Activated CD8-positive, alpha-beta memory T cell treated with anti-CD3 and anti-CD28 coated beads, Interleukin-2, amount 10 ng/mL, durations not matched to agents 7 days and 5 days (primary cell): Measurements from ENCODE around the gene FAXC. TPM values are rescaled to one million over a fixed set of nuclear protein-coding genes. Genes with fewer than 3 reads are reported as not detected.

Experiments
- ATAC-seq: fragments of 150-1000 bp; cut with Tn5 transposase; one replicate; pipeline ENCODE4 v1.10.0; 2021; ENCODE audit warnings: moderate library complexity
- CTCF ChIA-PET: fragments of 350-600 bp; sonication (Branson Sonifier 250); formaldehyde crosslinking; loops from one replicate; lab custom pipeline; 2021; ENCODE audit warnings: antibody characterized with exemption; lab: Charles Lee
- DNase-seq: peaks from one replicate; pipeline ENCODE4 v3.0.0-alpha.2; 2020
- H3K27ac Mint-ChIP-seq: one replicate; pipeline ENCODE4 v1.8.0; 2021; ENCODE audit warnings: mild to moderate bottlenecking, mixed read lengths
- H3K27me3 Mint-ChIP-seq: one replicate; pipeline ENCODE4 v1.8.0; 2021; ENCODE audit warnings: mixed read lengths
- H3K36me3 Mint-ChIP-seq: one replicate; pipeline ENCODE4 v1.8.0; 2021; ENCODE audit warnings: mild to moderate bottlenecking, mixed read lengths
- H3K4me1 Mint-ChIP-seq: one replicate; pipeline ENCODE4 v1.8.0; 2021; ENCODE audit warnings: mixed read lengths
- H3K4me3 Mint-ChIP-seq: one replicate; pipeline ENCODE4 v1.8.0; 2021; ENCODE audit warnings: mild to moderate bottlenecking, moderate library complexity, mixed read lengths
- H3K9me3 Mint-ChIP-seq: one replicate; pipeline ENCODE4 v1.8.0; 2022; ENCODE audit warnings: low read depth, mixed read lengths
- total RNA-seq, 2 experiments: library from RNA; stranded (reverse); gene quantifications; one replicate each; pipeline ENCODE4 v1.2.3, GENCODE V29; 2021

FAXC gene
- total RNA-seq, 2 experiments from 2014 or later: 0.30 TPM; not detected in 1

DNA sequence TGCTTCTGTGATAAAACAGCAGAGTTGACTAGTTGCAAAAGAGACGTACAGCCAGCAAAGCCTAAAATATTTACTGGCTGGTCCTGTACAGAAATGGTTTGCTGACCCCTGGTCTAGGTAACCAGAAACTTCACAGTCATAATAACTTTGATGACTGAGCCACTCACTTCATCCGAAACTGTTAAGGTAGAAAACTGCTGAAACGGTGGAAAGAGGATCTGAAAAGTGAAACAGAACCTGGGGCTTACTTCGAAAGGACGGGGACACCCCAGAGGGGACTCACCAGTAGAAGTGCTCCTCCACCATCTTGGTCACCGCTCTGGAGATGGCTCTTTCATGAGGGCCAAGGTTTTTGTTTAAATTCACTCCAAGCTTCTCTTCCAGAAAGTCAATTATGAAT lies 16.4 kb downstream of the FAXC start:
- Mint-ChIP-seq H3K9me3 (no peaks in the 10 kb centered on the region), H3K27ac (no peak overlapping the region), H3K4me3 (no peak overlapping the region), H3K27me3 (peaks cover 23% of the 10 kb centered on the region), H3K4me1 (peaks cover 4% of the 10 kb centered on the region), H3K36me3 (no peaks in the 10 kb centered on the region)
- ATAC-seq: no peak
- DNase-seq: no peak
- CTCF ChIA-PET: interaction anchor here (1.9 kb wide), 1 partner anchor 12 kb away, joined by 5 read pairs; no protein-coding TSS in a partner anchor

DNA sequence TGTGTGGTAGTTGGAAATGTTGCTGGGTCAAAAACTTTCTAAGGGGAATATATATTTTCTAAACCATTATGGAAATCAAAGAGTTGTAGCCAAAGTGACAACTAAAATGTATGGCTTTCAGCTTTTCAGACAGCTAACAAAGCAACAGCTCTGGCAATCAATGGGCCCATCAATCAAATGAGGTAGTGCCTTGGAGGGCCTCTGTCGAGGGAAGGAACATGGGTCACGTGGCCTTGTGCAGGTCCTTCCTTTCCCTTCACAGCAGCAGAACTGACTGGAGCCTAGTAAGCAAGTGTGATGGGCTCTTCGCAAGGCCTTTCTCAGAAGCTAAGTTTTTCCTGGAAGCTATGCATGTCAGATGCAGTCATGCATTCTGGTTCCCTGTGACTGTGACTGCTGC lies 17.9 kb downstream of the FAXC start:
- ATAC-seq: no peak
- no peaks in the 10 kb centered on the region for H3K9me3 Mint-ChIP-seq

DNA sequence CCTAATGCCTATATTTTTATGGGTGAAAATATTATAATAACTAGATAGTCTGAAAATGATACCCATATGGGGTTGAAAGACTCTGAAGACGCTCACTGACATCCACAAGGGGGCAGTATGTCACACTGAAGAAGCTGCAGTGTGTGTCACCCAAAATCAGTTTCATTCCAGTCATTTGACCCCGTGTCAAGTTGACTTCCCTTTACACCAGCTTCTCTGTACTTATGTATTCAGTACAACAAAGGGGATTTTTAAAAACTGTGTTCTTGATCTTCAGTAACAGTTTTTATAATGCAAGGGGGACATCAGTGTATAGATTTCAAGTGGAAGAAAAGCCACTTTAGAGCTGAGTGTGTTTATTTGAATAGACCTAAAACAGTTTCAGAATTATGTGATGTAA lies 19.3 kb downstream of the FAXC start:
- Mint-ChIP-seq H3K9me3 (no peaks in the 10 kb centered on the region), H3K4me3 (no peak overlapping the region), H3K36me3 (no peaks in the 10 kb centered on the region), H3K27me3 (peaks cover 3% of the 10 kb centered on the region), H3K4me1 (peaks cover 4% of the 10 kb centered on the region), H3K27ac (no peak overlapping the region)
- DNase-seq (peak; percentile 76), ATAC-seq (peak; percentile 89)
- CTCF ChIA-PET: interaction anchor here (0.7 to 3.2 kb wide), 23 partner anchors 9 to 493 kb away, joined by 3 to 17 read pairs (median 4); partner anchors contain the start of gene COQ3

More for the DNA sequence above, 17.9 kb downstream of the FAXC start:
- no peaks in the 10 kb centered on the region for H3K36me3 Mint-ChIP-seq
- H3K27ac Mint-ChIP-seq: no peak overlapping the region
- no peak for DNase-seq
- no peak overlapping the region for H3K4me3 Mint-ChIP-seq
- H3K4me1 Mint-ChIP-seq: peaks cover 4% of the 10 kb centered on the region
- CTCF ChIA-PET: interaction anchor here (1.0 to 3.2 kb wide), 11 partner anchors 10 to 416 kb away, joined by 3 to 17 read pairs (median 4); partner anchors contain the start of gene COQ3
- H3K27me3 Mint-ChIP-seq: peaks cover 9% of the 10 kb centered on the region

DNA sequence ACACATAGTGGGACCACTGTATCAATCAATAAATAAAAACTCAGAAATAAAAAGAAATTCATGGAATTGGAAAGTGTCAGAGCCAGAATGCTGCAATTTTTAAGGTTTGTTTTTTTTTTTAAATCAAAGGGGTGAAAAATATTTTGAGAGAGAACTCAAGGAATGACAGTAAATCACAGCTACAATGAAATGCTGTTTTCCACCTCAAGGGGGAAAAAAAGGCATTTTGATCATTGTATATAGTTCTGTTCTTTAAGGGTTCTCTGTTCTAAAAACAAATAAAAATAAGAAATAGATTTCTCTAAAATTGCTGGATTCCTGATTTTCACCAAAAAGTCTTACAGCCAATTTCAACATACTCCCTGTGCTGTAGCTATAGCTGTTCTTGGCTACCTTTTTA lies 24.5 kb downstream of the FAXC start:
- Mint-ChIP-seq H3K36me3 (no peaks in the 10 kb centered on the region), H3K9me3 (no peaks in the 10 kb centered on the region), H3K27ac (no peak overlapping the region), H3K4me1 (no peaks in the 10 kb centered on the region), H3K27me3 (peaks cover 26% of the 10 kb centered on the region), H3K4me3 (no peak overlapping the region)
- ATAC-seq (no peak), DNase-seq (no peak)
- CTCF ChIA-PET: interaction anchor here (1.1 to 2.0 kb wide), 2 partner anchors 9 to 103 kb away, joined by 3 to 5 read pairs; no protein-coding TSS in a partner anchor

DNA sequence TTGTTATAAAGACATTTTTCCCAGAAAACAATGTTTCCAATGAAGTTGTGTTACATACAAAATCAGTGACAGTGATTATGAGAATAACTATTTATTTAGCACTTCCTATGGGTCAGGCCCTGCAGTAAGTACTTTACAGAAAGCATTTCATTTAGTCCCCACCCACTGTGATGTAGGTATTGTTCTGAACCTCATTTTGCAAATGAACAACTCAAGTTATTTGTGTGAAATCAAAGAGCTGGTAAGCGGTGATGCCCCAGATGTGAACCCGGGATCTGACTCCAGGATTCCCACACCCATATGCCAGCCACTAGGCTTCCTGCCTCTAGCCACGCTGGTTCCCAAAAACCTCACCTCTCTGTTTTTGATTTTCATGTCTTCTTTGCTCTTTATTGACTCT lies 30.9 kb downstream of the FAXC start:
- H3K27me3 Mint-ChIP-seq: peaks cover 44% of the 10 kb centered on the region
- H3K4me1 Mint-ChIP-seq: peaks cover 2% of the 10 kb centered on the region
- CTCF ChIA-PET: no interaction called here
- no peak for DNase-seq
- no peaks in the 10 kb centered on the region for H3K9me3 Mint-ChIP-seq
- no peak overlapping the region for H3K4me3 Mint-ChIP-seq
- no peak overlapping the region for H3K27ac Mint-ChIP-seq
- H3K36me3 Mint-ChIP-seq: no peaks in the 10 kb centered on the region
- ATAC-seq: no peak

DNA sequence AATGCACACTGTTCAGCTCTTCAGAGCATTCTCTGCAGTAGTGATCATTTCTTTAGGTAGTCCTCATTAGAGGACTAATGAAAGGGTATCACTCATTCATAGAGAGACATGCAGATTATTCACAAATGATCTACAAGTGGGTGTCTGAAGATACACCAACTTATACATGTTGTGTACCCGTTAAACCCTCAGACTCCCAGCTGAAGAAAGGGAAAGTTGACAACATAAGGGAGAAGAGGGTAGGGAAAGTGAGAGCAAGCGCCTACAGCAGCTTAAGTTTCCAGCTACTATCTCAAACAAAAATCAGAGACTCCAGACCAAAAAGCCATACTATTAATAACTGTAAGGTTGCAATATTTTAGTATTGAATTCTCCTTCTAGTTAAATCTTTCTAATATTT lies 37.1 kb downstream of the FAXC start:
- H3K27ac Mint-ChIP-seq: no peak overlapping the region
- H3K27me3 Mint-ChIP-seq: peaks cover 19% of the 10 kb centered on the region
- no peak for DNase-seq
- H3K4me3 Mint-ChIP-seq: no peak overlapping the region
- H3K4me1 Mint-ChIP-seq: peaks cover 2% of the 10 kb centered on the region
- H3K9me3 Mint-ChIP-seq: no peaks in the 10 kb centered on the region
- no peak for ATAC-seq
- CTCF ChIA-PET: interaction anchor here (0.8 to 1.0 kb wide), 2 partner anchors 16 to 18 kb away, joined by 3 read pairs; no protein-coding TSS in a partner anchor
- no peaks in the 10 kb centered on the region for H3K36me3 Mint-ChIP-seq

DNA sequence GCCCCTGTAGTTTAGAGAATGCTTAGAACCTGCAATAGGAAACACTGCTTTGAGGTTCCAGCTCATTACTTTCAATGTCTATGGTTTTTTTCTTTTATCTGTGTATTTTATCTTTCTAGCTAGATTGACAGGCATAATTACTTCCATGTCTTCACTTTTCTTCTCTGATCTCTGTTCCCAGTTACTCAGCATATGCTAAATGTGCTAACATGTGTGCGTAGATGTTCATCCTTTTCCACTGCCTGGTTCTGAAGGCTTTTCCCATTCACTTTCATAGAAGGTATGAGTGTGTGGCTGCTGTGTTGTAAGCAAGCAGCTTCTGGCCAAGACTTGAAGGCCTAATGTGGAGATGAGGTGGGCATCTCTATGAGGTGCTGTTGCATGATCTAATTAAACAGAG lies 38.9 kb downstream of the FAXC start:
- Mint-ChIP-seq H3K27ac (no peak overlapping the region), H3K4me3 (no peak overlapping the region), H3K27me3 (peaks cover 19% of the 10 kb centered on the region), H3K36me3 (no peaks in the 10 kb centered on the region), H3K9me3 (no peaks in the 10 kb centered on the region), H3K4me1 (no peaks in the 10 kb centered on the region)
- CTCF ChIA-PET: no interaction called here
- no peak for DNase-seq
- no peak for ATAC-seq

DNA sequence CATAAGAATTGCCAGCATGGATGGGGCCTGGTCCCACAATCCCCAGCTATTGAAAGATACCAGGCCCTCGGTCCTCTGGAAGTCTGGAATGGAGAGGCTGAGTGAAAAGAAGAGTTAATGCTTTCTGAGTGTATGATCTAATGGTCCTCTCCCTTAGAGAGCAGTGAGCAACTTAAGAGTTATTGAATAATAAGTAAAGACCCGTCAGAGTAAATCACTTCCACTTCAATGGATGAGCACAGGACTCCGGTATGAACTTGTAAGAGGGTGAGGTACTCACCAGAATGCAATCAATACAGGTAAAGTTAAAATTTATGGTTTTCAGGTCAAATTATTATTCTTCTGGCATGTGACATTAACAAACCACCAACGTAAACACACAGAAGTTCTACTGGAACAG lies 39.9 kb downstream of the FAXC start:
- CTCF ChIA-PET: no interaction called here
- H3K4me1 Mint-ChIP-seq: no peaks in the 10 kb centered on the region
- no peak for ATAC-seq
- no peak overlapping the region for H3K27ac Mint-ChIP-seq
- DNase-seq: no peak
- H3K36me3 Mint-ChIP-seq: no peaks in the 10 kb centered on the region
- no peaks in the 10 kb centered on the region for H3K9me3 Mint-ChIP-seq
- peaks cover 19% of the 10 kb centered on the region for H3K27me3 Mint-ChIP-seq
- no peak overlapping the region for H3K4me3 Mint-ChIP-seq

DNA sequence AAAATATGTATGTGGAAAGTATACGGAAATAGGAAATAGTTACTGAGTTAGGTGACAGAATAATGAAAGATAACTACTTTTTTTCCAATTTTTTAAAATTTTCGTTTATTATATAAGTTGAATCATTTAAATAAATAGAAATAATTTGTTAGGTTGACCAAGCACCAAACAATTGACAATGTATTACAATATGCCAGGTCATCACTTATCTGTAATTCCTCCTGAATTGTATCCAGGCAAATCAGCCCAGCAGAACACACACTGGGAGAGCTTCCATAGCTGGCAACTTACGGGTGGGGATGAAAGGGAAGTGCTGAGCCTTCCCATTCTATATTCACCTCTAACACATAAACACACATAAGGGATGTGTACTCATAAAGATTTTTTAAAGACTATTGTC lies 40.7 kb downstream of the FAXC start:
- Mint-ChIP-seq H3K4me1 (no peaks in the 10 kb centered on the region), H3K36me3 (no peaks in the 10 kb centered on the region), H3K27ac (no peak overlapping the region), H3K4me3 (no peak overlapping the region), H3K27me3 (peaks cover 12% of the 10 kb centered on the region), H3K9me3 (no peaks in the 10 kb centered on the region)
- CTCF ChIA-PET: no interaction called here
- no peak for DNase-seq
- ATAC-seq: no peak

DNA sequence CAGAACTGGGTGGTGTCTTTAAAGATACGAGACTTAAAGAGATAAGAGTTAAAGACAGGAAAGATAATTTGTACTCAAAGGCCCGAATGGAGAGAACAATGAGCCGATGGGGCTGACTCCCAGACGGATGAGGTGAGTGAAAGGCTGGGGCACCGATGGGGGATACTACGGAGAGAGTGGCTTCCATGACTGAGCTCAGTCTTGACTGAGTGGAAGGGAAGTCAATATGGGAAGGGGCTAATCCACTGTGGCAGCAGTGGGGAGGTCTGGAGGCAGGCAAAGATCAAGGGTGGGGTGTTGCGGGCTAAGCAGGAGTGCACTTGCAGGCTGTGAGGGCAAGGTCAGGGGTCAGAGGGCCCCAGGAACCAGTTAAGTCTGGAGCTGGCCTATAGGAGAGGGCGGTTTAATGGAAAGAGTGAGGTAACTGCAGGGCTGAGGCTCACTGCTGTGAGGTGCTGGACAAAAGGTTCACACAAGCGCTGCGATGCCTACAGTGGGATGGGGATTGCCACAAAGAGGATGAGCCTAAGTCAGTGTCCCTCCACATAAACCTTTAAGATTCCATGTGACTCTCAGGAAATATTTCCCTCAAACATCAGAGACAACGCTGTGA lies 42.1 kb downstream of the FAXC start:
- DNase-seq (no peak), ATAC-seq (peak; percentile 12)
- H3K36me3 Mint-ChIP-seq: no peaks in the 10 kb centered on the region
- H3K27ac Mint-ChIP-seq: no peak overlapping the region
- no peaks in the 10 kb centered on the region for H3K4me1 Mint-ChIP-seq
- no peaks in the 10 kb centered on the region for H3K9me3 Mint-ChIP-seq
- peaks cover 10% of the 10 kb centered on the region for H3K27me3 Mint-ChIP-seq
- CTCF ChIA-PET: no interaction called here
- H3K4me3 Mint-ChIP-seq: no peak overlapping the region

DNA sequence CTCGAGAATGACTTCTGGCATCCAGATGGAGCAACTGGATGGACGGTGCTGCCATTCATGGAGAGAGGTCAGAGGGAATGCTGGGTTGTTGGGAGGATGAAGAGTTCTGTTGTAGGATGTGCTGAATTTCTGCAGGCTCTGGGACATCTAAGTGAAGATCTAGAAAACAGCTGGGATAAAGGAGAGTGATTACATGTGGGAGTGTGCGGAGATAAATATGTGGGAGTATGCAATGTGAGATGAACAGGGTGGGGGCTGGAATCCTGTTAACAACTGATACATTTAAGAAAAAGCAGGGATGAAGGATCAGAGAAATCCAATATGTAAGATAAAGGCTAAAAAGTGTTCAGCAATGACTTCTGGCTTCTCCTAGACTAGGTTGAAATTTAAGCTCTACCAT lies 43.1 kb downstream of the FAXC start:
- no peak overlapping the region for H3K4me3 Mint-ChIP-seq
- CTCF ChIA-PET: no interaction called here
- H3K27me3 Mint-ChIP-seq: peaks cover 11% of the 10 kb centered on the region
- no peaks in the 10 kb centered on the region for H3K9me3 Mint-ChIP-seq
- H3K27ac Mint-ChIP-seq: no peak overlapping the region
- H3K4me1 Mint-ChIP-seq: no peaks in the 10 kb centered on the region
- ATAC-seq: no peak
- no peak for DNase-seq
- no peaks in the 10 kb centered on the region for H3K36me3 Mint-ChIP-seq

DNA sequence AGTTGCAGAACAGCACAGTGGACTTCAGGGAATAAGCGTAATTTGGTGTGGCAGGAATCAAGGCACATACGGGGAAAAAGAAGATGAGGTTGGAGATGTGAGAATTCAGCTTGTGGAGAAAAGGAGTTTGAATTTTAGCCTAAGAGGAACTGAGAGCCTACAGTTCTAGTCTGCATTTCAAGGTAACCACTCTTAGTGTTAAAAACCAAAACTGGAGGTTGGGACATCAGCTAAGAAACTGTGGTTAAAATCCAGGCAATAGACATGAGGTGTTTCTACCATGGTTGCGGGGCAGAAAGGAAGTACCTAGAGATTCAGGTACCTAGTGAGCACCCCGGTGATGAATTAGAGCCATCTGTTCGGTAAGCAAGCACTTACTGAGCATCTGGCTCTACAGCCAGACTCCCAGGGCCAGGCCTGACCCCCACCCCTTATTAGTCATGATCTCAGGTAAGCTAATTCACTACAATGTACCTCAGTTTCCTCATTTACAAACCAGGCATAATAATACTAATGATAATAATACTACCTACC lies 44.4 kb downstream of the FAXC start:
- Mint-ChIP-seq H3K27ac (no peak overlapping the region), H3K36me3 (no peaks in the 10 kb centered on the region), H3K4me1 (no peaks in the 10 kb centered on the region), H3K4me3 (no peak overlapping the region), H3K27me3 (peaks cover 17% of the 10 kb centered on the region), H3K9me3 (no peaks in the 10 kb centered on the region)
- CTCF ChIA-PET: no interaction called here
- DNase-seq: no peak
- ATAC-seq: no peak

DNA sequence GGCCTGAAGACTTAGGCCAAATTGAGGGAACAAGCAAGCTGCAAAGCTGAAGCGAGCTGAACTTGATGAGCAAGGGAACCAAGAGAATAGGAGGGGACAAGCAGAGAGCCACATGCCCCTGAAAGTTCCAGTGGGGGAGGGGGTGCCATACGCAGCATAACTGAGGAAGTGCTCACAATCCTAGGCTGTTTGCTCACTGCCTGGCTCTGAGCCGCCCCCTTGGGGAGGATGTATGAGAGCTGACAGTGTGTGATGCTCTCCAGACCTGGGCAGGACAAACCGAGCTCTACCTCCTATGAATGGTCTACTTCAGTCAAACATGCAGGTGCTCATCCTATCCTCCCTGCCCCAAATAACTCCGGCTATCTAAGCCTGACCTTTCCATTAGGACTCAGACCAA lies 52.1 kb downstream of the FAXC start:
- peaks cover 38% of the 10 kb centered on the region for H3K27me3 Mint-ChIP-seq
- H3K4me1 Mint-ChIP-seq: no peaks in the 10 kb centered on the region
- DNase-seq (no peak), ATAC-seq (no peak)
- CTCF ChIA-PET: no interaction called here
- no peaks in the 10 kb centered on the region for H3K9me3 Mint-ChIP-seq
- no peak overlapping the region for H3K4me3 Mint-ChIP-seq
- no peaks in the 10 kb centered on the region for H3K36me3 Mint-ChIP-seq
- H3K27ac Mint-ChIP-seq: no peak overlapping the region

DNA sequence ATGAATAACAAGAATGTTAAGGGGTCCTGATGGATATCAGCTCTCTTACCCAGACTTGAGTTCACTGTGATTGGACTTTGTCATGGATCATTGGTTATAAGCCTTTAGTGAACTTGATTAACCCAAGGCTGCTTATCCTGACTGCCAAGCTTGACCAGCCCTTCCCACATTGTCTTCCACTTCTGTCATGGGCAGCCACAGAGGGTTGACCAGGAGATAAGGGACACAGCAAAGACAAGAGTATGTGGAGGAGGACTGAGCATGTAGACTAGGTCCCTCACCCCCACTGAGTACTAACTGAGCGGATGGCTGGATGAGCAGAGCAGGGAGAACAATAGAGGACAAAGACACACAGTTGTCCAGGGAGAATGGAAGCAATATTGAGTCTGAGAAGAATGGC lies 52.5 kb downstream of the FAXC start:
- Mint-ChIP-seq H3K9me3 (no peaks in the 10 kb centered on the region), H3K27me3 (peaks cover 37% of the 10 kb centered on the region), H3K4me3 (no peak overlapping the region), H3K36me3 (no peaks in the 10 kb centered on the region), H3K4me1 (no peaks in the 10 kb centered on the region), H3K27ac (no peak overlapping the region)
- CTCF ChIA-PET: no interaction called here
- ATAC-seq: no peak
- DNase-seq: no peak
